Measurements from ENCODE around the gene TREH. TPM values are rescaled to one million over a fixed set of nuclear protein-coding genes. Genes with fewer than 3 reads are reported as not detected.
A peak's percentile ranks its signal among the peaks of the same experiment; 100 is the strongest.
"Not testable (repeated sequence)": the region's sequence is repeated elsewhere in the genome, so short reads cannot be mapped to it uniquely, and the experiment has no call there.

TREH gene
- total RNA-seq, 2 donors from 2014 or later, result 2.0 TPM; not detected in 1

DNA sequence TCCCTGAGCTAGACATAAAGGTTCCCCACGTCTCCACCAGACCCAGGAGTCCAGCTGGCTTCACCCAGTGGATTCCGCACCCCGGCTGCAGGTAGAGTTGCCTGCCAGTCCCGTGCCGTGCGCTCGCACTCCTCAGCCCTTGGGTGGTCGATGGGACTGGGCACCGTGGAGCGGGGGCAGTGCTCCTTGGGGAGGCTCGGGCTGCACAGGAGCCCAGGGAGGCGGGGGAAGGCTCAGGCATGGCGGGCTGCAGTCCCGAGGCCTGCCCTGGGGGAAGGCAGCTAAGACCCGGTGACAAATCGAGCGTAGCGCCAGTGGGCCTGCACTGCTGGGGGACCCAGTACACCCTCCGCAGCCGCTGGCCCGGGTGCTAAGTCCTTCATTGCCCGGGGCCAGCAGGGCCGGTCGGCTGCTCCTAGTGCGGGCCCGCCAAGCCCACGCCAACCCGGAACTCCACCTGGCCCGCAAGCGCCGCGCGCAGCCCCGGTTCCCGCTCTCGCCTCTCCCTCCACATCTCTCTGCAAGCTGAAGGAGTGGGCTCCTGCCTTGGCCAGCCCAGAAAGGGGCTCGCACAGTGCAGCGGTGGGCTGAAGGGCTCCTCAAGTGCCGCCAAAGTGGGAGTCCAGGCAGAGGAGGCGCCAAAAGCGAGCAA is 9.5 kb upstream of the TREH start:
- intact Hi-C loops (cut with DNase I), result loop anchor here (5.0 kb wide), 1 partner anchor 268 kb away; the partner anchor contains the start of gene UPK2
- ATAC-seq (no peak), DNase-seq (peak in 1 of 4 donors; percentile 21)
- 79% methylated on average over 36 of the region's 41 CpGs; no CpG with 5 or more reads in 1 of the 2 donors for WGBS, 2 donors
- Histone ChIP-seq H3K36me3 (replicated peaks in 1 of 2; ENCODE audit: insufficient read depth in 1 of 2, low read depth in 2 of 2) (no peaks in the 10 kb centered on the region), H3K4me1 (peaks cover 16% of the 10 kb centered on the region), H3K27ac (peak overlapping the region in 3 of 4 donors; percentile 70 to 84 (median 81)), H3K9me3 (no peaks in the 10 kb centered on the region), H3K27me3 (no peaks in the 10 kb centered on the region), H3K4me3 (no peak overlapping the region)
- TF ChIP-seq, protein P1, sequence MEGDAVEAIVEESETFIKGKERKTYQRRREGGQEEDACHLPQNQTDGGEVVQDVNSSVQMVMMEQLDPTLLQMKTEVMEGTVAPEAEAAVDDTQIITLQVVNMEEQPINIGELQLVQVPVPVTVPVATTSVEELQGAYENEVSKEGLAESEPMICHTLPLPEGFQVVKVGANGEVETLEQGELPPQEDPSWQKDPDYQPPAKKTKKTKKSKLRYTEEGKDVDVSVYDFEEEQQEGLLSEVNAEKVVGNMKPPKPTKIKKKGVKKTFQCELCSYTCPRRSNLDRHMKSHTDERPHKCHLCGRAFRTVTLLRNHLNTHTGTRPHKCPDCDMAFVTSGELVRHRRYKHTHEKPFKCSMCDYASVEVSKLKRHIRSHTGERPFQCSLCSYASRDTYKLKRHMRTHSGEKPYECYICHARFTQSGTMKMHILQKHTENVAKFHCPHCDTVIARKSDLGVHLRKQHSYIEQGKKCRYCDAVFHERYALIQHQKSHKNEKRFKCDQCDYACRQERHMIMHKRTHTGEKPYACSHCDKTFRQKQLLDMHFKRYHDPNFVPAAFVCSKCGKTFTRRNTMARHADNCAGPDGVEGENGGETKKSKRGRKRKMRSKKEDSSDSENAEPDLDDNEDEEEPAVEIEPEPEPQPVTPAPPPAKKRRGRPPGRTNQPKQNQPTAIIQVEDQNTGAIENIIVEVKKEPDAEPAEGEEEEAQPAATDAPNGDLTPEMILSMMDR (IDR thresholded peaks at IDR 0.05), result no peak
- TF ChIP-seq POLR2A (IDR thresholded peaks at IDR 0.05), result no peak

DNA sequence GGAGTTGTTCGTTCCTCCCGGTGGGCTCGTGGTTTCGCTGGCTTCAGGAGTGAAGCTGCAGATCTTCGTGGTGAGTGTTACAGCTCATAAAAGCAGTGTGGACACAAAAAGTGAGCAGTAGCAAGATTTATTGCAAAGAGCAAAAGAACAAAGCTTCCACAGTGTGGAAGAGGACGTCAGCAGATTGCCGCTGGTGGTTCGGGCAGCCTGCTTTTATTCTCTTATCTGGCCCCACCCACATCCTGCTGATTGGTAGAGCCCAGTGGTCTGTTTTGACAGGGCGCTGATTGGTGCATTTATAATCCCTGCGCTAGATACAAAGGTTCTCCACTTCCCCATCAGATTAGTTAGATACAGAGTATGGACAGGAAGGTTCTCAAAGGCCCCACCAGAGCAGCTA is 8.9 kb upstream of the TREH start:
- H3K4me1 ChIP-seq, result peaks cover 16% of the 10 kb centered on the region
- H3K27ac ChIP-seq; H3K9me3 ChIP-seq; H3K4me3 ChIP-seq; H3K36me3 ChIP-seq (replicated peaks in 1 of 2; ENCODE audit: insufficient read depth in 1 of 2, low read depth in 2 of 2); H3K27me3 ChIP-seq; ATAC-seq: not testable (repeated sequence)
- peak in 1 of 4 donors; percentile 38 for DNase-seq
- TF ChIP-seq POLR2A (IDR thresholded peaks at IDR 0.05), result peak in 1 of 3 donors; percentile 59
- intact Hi-C loops (cut with DNase I), result loop anchor here (5.0 kb wide), 1 partner anchor 269 kb away; the partner anchor contains the start of gene UPK2
- WGBS, 2 donors, result 77 to 78% methylated on average over 10 of the region's 10 CpGs

DNA sequence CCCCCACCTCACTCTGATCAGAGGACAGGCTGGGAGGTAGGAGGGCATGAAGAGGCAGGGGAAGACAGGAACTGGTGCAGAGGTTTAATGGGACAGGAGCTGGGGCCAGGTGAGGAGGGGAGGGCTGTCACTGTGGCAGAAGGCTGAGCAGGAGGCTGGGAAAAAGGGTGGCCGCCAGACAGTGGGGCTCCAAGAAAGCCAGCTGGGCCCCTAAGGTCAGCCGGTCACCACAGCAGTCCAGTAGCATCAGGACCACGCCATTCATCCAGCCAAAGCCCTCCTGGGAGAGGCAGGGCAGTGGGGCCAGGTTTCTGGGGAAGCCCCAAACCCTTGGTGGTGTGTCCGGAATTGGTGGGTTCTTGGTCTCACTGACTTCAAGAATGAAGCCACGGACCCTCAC is 8.5 kb upstream of the TREH start:
- no peak overlapping the region for H3K27ac ChIP-seq
- TF ChIP-seq, protein P1 (IDR thresholded peaks at IDR 0.05), result no peak
- TF ChIP-seq POLR2A (IDR thresholded peaks at IDR 0.05), result no peak
- WGBS, 2 donors, result 86 to 92% methylated on average over 5 of the region's 5 CpGs
- DNase-seq (no peak), ATAC-seq (no peak)
- intact Hi-C loops (cut with DNase I), result loop anchor here (5.0 kb wide), 1 partner anchor 269 kb away; the partner anchor contains the start of gene UPK2
- H3K27me3 ChIP-seq, result no peaks in the 10 kb centered on the region
- peaks cover 16% of the 10 kb centered on the region for H3K4me1 ChIP-seq
- H3K9me3 ChIP-seq, result no peaks in the 10 kb centered on the region
- no peaks in the 10 kb centered on the region for H3K36me3 ChIP-seq (replicated peaks in 1 of 2; ENCODE audit: insufficient read depth in 1 of 2, low read depth in 2 of 2)
- H3K4me3 ChIP-seq, result no peak overlapping the region

DNA sequence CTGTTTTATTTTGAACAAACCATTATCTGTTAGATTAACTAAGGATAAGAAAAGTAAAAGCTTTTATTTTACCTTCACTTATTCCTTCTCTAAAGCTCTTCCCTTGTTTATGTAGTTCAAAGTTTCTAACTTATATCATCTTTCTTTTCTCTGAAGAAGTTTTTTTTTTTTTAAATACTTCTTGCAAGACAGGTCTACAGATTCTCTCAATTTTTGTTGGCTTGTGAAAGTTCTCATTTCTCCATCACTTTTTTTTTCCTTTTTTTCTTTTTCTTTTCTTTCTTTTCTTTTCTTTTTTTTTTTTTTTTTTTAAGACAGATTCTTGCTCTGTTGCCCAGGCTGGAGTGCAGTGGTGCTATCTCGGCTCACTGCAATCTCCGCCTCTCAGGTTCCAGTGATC is 4.7 kb upstream of the TREH start:
- H3K9me3 ChIP-seq, result no peaks in the 10 kb centered on the region
- H3K27ac ChIP-seq, result no peak overlapping the region
- TF ChIP-seq, protein P1 (IDR thresholded peaks at IDR 0.05), result no peak
- no peak for TF ChIP-seq POLR2A (IDR thresholded peaks at IDR 0.05)
- no peak for ATAC-seq
- no peak for DNase-seq
- WGBS, 2 donors, result 85 to 95% methylated on average over 2 of the region's 2 CpGs
- H3K36me3 ChIP-seq (replicated peaks in 1 of 2; ENCODE audit: insufficient read depth in 1 of 2, low read depth in 2 of 2), result no peaks in the 10 kb centered on the region
- H3K27me3 ChIP-seq, result no peaks in the 10 kb centered on the region
- no peak overlapping the region for H3K4me3 ChIP-seq
- peaks cover 10% of the 10 kb centered on the region for H3K4me1 ChIP-seq
- intact Hi-C loops (cut with DNase I), result no loop called here

DNA sequence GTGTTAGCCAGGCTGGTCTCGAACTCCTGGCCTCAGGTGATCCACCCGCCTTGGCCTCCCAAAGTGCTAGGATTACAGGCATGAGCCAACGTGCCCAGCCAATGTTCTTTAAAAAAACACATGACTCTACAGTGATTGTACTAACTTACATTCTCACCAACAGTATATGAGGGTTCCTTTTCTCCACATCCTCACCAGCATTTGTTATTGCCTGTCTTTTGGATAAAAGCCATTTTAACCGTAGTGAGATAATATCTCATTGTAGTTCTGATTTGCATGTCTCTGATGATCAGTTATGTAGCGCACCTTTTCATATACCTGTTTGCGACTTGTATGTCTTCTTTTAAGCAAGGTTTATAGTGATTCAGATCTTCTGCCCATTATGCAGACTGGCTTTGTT is 3.5 kb upstream of the TREH start:
- H3K4me1 ChIP-seq, result peaks cover 14% of the 10 kb centered on the region
- H3K27ac ChIP-seq; intact Hi-C loops (cut with DNase I); H3K9me3 ChIP-seq; H3K27me3 ChIP-seq; ATAC-seq; H3K4me3 ChIP-seq; H3K36me3 ChIP-seq (replicated peaks in 1 of 2; ENCODE audit: insufficient read depth in 1 of 2, low read depth in 2 of 2): not testable (repeated sequence)
- 60 to 71% methylated on average over 6 of the region's 6 CpGs for WGBS, 2 donors
- peak in 1 of 4 donors; percentile 2 for DNase-seq

DNA sequence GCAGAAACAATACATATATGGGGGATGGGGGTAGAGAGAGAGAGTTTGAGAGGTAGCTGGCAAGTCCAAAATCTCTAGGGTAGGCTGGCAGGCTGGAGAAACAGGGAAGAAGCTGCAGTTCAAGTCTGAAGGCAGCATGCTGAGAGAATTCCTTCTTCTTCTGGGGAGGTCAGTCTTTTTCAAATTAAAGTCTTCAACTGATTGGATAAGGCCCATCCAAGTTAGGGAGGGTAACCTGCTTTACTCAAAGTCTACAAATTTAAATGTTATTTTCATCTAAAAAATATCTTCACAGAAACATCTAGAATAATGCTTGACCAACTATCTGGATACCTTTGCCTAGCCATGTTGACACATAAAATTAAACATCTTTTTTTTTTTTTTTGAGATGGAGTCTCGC is 2.9 kb upstream of the TREH start:
- intact Hi-C loops (cut with DNase I), result no loop called here
- Histone ChIP-seq H3K4me1 (peaks cover 14% of the 10 kb centered on the region), H3K4me3 (no peak overlapping the region), H3K27ac (no peak overlapping the region), H3K9me3 (no peaks in the 10 kb centered on the region), H3K36me3 (replicated peaks in 1 of 2; ENCODE audit: insufficient read depth in 1 of 2, low read depth in 2 of 2) (no peaks in the 10 kb centered on the region), H3K27me3 (no peaks in the 10 kb centered on the region)
- no peak for DNase-seq
- TF ChIP-seq POLR2A (IDR thresholded peaks at IDR 0.05), result no peak
- TF ChIP-seq, protein P1 (IDR thresholded peaks at IDR 0.05), result no peak
- no peak for ATAC-seq
- WGBS, 2 donors, result 93 to 100% methylated on average over 1 of the region's 1 CpG

All from body of pancreas (tissue), 4 donors.